GDM1 (cell line): ENCODE data around the gene NUDT19.
"Not testable (repeated sequence)": the region's sequence is repeated elsewhere in the genome, so short reads cannot be mapped to it uniquely, and the experiment has no call there.

Source experiments
- DNase-seq: peaks from one replicate; lab custom pipeline; 2025; lab: John Stamatoyannopoulos, UW

Gene NUDT19

GRCh38 chr19:32716203-32716602, 24.6 kb downstream of the NUDT19 start:
- DNase-seq: not testable (repeated sequence)

- DNase-seq: no peak
Measured at GRCh38 chr19:32717496-32717895, 25.9 kb downstream of the NUDT19 start.

GRCh38 chr19:32718286-32718685, 26.7 kb downstream of the NUDT19 start:
- no peak for DNase-seq

GRCh38 chr19:32719611-32720059, 28.0 kb downstream of the NUDT19 start, which contains the start of gene TDRD12:
Gene TDRD12 (plus strand): TSS chr19:32719767. CDS start chr19:32720073, 306 bp downstream.
- no peak for DNase-seq

GRCh38 chr19:32720216-32720935, 28.8 kb downstream of the NUDT19 start:
- DNase-seq: no peak

- no peak for DNase-seq
Measured at GRCh38 chr19:32720936-32721250, 29.3 kb downstream of the NUDT19 start.

GRCh38 chr19:32735936-32736335, 44.3 kb downstream of the NUDT19 start:
- no peak for DNase-seq

- DNase-seq: no peak
Measured at GRCh38 chr19:32743021-32743420, 51.4 kb downstream of the NUDT19 start.

GRCh38 chr19:32743447-32743846, 51.8 kb downstream of the NUDT19 start:
- DNase-seq: no peak

- DNase-seq: no peak
Measured at GRCh38 chr19:32744555-32745325, 53.1 kb downstream of the NUDT19 start.

GRCh38 chr19:32745594-32746251, 54.1 kb downstream of the NUDT19 start:
- DNase-seq: not testable (repeated sequence)

- DNase-seq: not testable (repeated sequence)
Measured at GRCh38 chr19:32746631-32747196, 55.1 kb downstream of the NUDT19 start.

- DNase-seq: no peak
Measured at GRCh38 chr19:32748497-32748896, 56.9 kb downstream of the NUDT19 start.

GRCh38 chr19:32748948-32749347, 57.3 kb downstream of the NUDT19 start:
- DNase-seq: no peak

- no peak for DNase-seq
Measured at GRCh38 chr19:32749361-32749760, 57.7 kb downstream of the NUDT19 start.

GRCh38 chr19:32750441-32751055, 58.9 kb downstream of the NUDT19 start:
- DNase-seq: peak; percentile 13

GRCh38 chr19:32751066-32751465, 59.4 kb downstream of the NUDT19 start:
- no peak for DNase-seq

GRCh38 chr19:32757189-32757588, 65.6 kb downstream of the NUDT19 start:
- DNase-seq: no peak
